Activated T-cell treated with anti-CD3 and anti-CD28 coated beads, Interleukin-2, amount 50 U/mL, for 4 hours (primary cell): ENCODE results near the gene PLCXD1. TPM values are rescaled to one million over a fixed set of nuclear protein-coding genes. Genes with fewer than 3 reads are reported as not detected.
"Not testable (repeated sequence)": the region's sequence is repeated elsewhere in the genome, so short reads cannot be mapped to it uniquely, and the experiment has no call there.

ENCODE experiments used
- ATAC-seq, 2 donors: fragments of 200-7000 bp; cut with Tn5 transposase; one replicate each; pipeline ENCODE4 v1.10.0; 2021
- DNase-seq: peaks from one replicate; pipeline ENCODE4 v3.0.0-alpha.2; 2020
- H3K27me3 Mint-ChIP-seq: one replicate; pipeline ENCODE4 v1.8.0; 2021; ENCODE audit warnings: low read depth, mixed read lengths
- H3K36me3 Mint-ChIP-seq: one replicate; pipeline ENCODE4 v1.8.0; 2022; ENCODE audit warnings: mixed read lengths; ENCODE audit not compliant: insufficient read depth
- H3K4me1 Mint-ChIP-seq: one replicate; pipeline ENCODE4 v1.8.0; 2021; ENCODE audit warnings: low read depth, mixed read lengths
- H3K4me3 Mint-ChIP-seq: one replicate; pipeline ENCODE4 v1.8.0; 2021; ENCODE audit warnings: mild to moderate bottlenecking, moderate library complexity, mixed read lengths
- H3K9me3 Mint-ChIP-seq: one replicate; pipeline ENCODE4 v1.8.0; 2021; ENCODE audit warnings: mixed read lengths
- total RNA-seq, 3 donors: library from RNA; stranded (reverse); gene quantifications; one replicate each; pipeline ENCODE4 v1.2.1, GENCODE V29; 2021

Gene PLCXD1
- 10 to 100 TPM; 23.6 to 57.6 (median 24.1) TPM for total RNA-seq

GRCh38 chrX:281166-281999 lies at the start of gene PLCXD1:
Gene PLCXD1 (plus strand): TSS chrX:281381. CDS start chrX:284188, 2,807 bp downstream.
- no peaks in the 10 kb centered on the region for H3K36me3 Mint-ChIP-seq
- DNase-seq, result no peak
- peak within 1 kb of the TSS; percentile 66 for H3K4me3 Mint-ChIP-seq
- no peaks in the 10 kb centered on the region for H3K27me3 Mint-ChIP-seq
- peaks cover 11% of the 10 kb centered on the region for H3K4me1 Mint-ChIP-seq
- H3K9me3 Mint-ChIP-seq, result no peaks in the 10 kb centered on the region
- ATAC-seq, result no peak

GRCh38 chrX:231637-232277 lies 49.4 kb upstream of the PLCXD1 start:
- not testable (repeated sequence) for H3K9me3 Mint-ChIP-seq, H3K36me3 Mint-ChIP-seq, H3K4me1 Mint-ChIP-seq, DNase-seq, H3K4me3 Mint-ChIP-seq, H3K27me3 Mint-ChIP-seq
- ATAC-seq, result peak; percentile 94 to 97

- not testable (repeated sequence) for H3K4me1 Mint-ChIP-seq, H3K4me3 Mint-ChIP-seq, H3K9me3 Mint-ChIP-seq, DNase-seq, H3K27me3 Mint-ChIP-seq, H3K36me3 Mint-ChIP-seq
- ATAC-seq, result peak; percentile 27 to 32
These were observed 48.9 kb upstream of the PLCXD1 start for GRCh38 chrX:232278-232655.

GRCh38 chrX:236201-236600 lies 45.0 kb upstream of the PLCXD1 start:
- H3K4me3 Mint-ChIP-seq, ATAC-seq, H3K27me3 Mint-ChIP-seq, H3K36me3 Mint-ChIP-seq, H3K9me3 Mint-ChIP-seq, H3K4me1 Mint-ChIP-seq, DNase-seq: not testable (repeated sequence)

- no peak for ATAC-seq
- Mint-ChIP-seq H3K27me3 (no peaks in the 10 kb centered on the region), H3K9me3 (no peaks in the 10 kb centered on the region), H3K4me3 (peak overlapping the region; percentile 56), H3K4me1 (peaks cover 16% of the 10 kb centered on the region), H3K36me3 (no peaks in the 10 kb centered on the region)
- no peak for DNase-seq
These were observed 30.2 kb upstream of the PLCXD1 start for GRCh38 chrX:250965-251364.

GRCh38 chrX:251396-252243 lies 29.6 kb upstream of the PLCXD1 start:
- not testable (repeated sequence) for H3K36me3 Mint-ChIP-seq, ATAC-seq, H3K27me3 Mint-ChIP-seq, DNase-seq, H3K9me3 Mint-ChIP-seq
- H3K4me1 Mint-ChIP-seq, result peaks cover 16% of the 10 kb centered on the region
- H3K4me3 Mint-ChIP-seq, result peak overlapping the region; percentile 56

- no peaks in the 10 kb centered on the region for H3K36me3 Mint-ChIP-seq
- no peaks in the 10 kb centered on the region for H3K9me3 Mint-ChIP-seq
- DNase-seq (no peak), ATAC-seq (no peak)
- H3K27me3 Mint-ChIP-seq, result no peaks in the 10 kb centered on the region
- no peak overlapping the region for H3K4me3 Mint-ChIP-seq
- H3K4me1 Mint-ChIP-seq, result peaks cover 16% of the 10 kb centered on the region
These were observed 28.8 kb upstream of the PLCXD1 start for GRCh38 chrX:252244-252956.

- ATAC-seq, result no peak
- H3K4me1 Mint-ChIP-seq, result peaks cover 16% of the 10 kb centered on the region
- H3K36me3 Mint-ChIP-seq, result no peaks in the 10 kb centered on the region
- no peak for DNase-seq
- H3K4me3 Mint-ChIP-seq, result no peak overlapping the region
- no peaks in the 10 kb centered on the region for H3K27me3 Mint-ChIP-seq
- H3K9me3 Mint-ChIP-seq, result no peaks in the 10 kb centered on the region
These were observed 28.3 kb upstream of the PLCXD1 start for GRCh38 chrX:252957-253291.

GRCh38 chrX:253451-254297 lies 27.5 kb upstream of the PLCXD1 start:
- H3K36me3 Mint-ChIP-seq, result no peaks in the 10 kb centered on the region
- no peaks in the 10 kb centered on the region for H3K9me3 Mint-ChIP-seq
- H3K27me3 Mint-ChIP-seq, result no peaks in the 10 kb centered on the region

GRCh38 chrX:254630-255215 lies 26.5 kb upstream of the PLCXD1 start:
- DNase-seq, result no peak
- no peak overlapping the region for H3K4me3 Mint-ChIP-seq
- no peaks in the 10 kb centered on the region for H3K27me3 Mint-ChIP-seq
- no peak for ATAC-seq
- no peaks in the 10 kb centered on the region for H3K36me3 Mint-ChIP-seq
- no peaks in the 10 kb centered on the region for H3K9me3 Mint-ChIP-seq
- H3K4me1 Mint-ChIP-seq, result peaks cover 16% of the 10 kb centered on the region

More at GRCh38 chrX:253451-254297, 27.5 kb upstream of the PLCXD1 start:
- no peak overlapping the region for H3K4me3 Mint-ChIP-seq
- ATAC-seq (no peak), DNase-seq (no peak)
- H3K4me1 Mint-ChIP-seq, result peaks cover 16% of the 10 kb centered on the region

- Mint-ChIP-seq H3K9me3 (no peaks in the 10 kb centered on the region), H3K4me1 (peaks cover 18% of the 10 kb centered on the region), H3K27me3 (no peaks in the 10 kb centered on the region), H3K4me3 (no peak overlapping the region), H3K36me3 (no peaks in the 10 kb centered on the region)
- ATAC-seq (no peak), DNase-seq (no peak)
These were observed 25.3 kb upstream of the PLCXD1 start for GRCh38 chrX:255923-256331.

- H3K36me3 Mint-ChIP-seq, H3K9me3 Mint-ChIP-seq, H3K27me3 Mint-ChIP-seq, ATAC-seq, H3K4me3 Mint-ChIP-seq, DNase-seq: not testable (repeated sequence)
- H3K4me1 Mint-ChIP-seq, result peaks cover 12% of the 10 kb centered on the region
These were observed 24.1 kb upstream of the PLCXD1 start for GRCh38 chrX:257054-257453.

GRCh38 chrX:257681-258289 lies 23.4 kb upstream of the PLCXD1 start:
- H3K4me3 Mint-ChIP-seq, result no peak overlapping the region
- ATAC-seq, result no peak

More at GRCh38 chrX:257681-258289, 23.4 kb upstream of the PLCXD1 start:
- Mint-ChIP-seq H3K36me3 (no peaks in the 10 kb centered on the region), H3K27me3 (no peaks in the 10 kb centered on the region), H3K9me3 (no peaks in the 10 kb centered on the region), H3K4me1 (peaks cover 5% of the 10 kb centered on the region)
- DNase-seq, result no peak
